ENCODE results near the gene SORCS3.

SORCS3 gene

GRCh38 chr10:104664205-104664604 lies 23.1 kb downstream of the SORCS3 start:
- no peak for DNase-seq (ENCODE audit: low read depth in 1 of 2, low spot score in 1 of 2)
- Histone ChIP-seq H3K4me3 (replicated peaks; ENCODE audit: insufficient read depth, low read length) (no peak overlapping the region), H3K27me3 (ENCODE audit: insufficient read depth, poor library complexity, severe bottlenecking) (peaks cover 2% of the 10 kb centered on the region)

GRCh38 chr10:104665174-104665573 lies 24.1 kb downstream of the SORCS3 start:
- no peak for DNase-seq (ENCODE audit: low read depth in 1 of 2, low spot score in 1 of 2)
- Histone ChIP-seq H3K27ac (replicated peaks) (no peak overlapping the region), H3K4me3 (replicated peaks; ENCODE audit: insufficient read depth, low read length) (no peak overlapping the region), H3K27me3 (ENCODE audit: insufficient read depth, poor library complexity, severe bottlenecking) (peaks cover 2% of the 10 kb centered on the region)
- TF ChIP-seq GABPA (IDR thresholded peaks at IDR 0.05; ENCODE audit: low read depth) (no peak), REST (IDR thresholded peaks at IDR 0.05; ENCODE audit: insufficient replicate concordance, low read depth) (no peak), SPI1 (IDR thresholded peaks at IDR 0.05; ENCODE audit: borderline replicate concordance, low read depth) (no peak)

More at GRCh38 chr10:104664205-104664604, 23.1 kb downstream of the SORCS3 start:
- TF ChIP-seq GABPA (IDR thresholded peaks at IDR 0.05; ENCODE audit: low read depth) (no peak), POLR2AphosphoS5 (IDR thresholded peaks at IDR 0.05; ENCODE audit: low read depth) (no peak), CTCF (IDR thresholded peaks at IDR 0.05; ENCODE audit: insufficient read depth, low read length) (no peak), SPI1 (IDR thresholded peaks at IDR 0.05; ENCODE audit: borderline replicate concordance, low read depth) (no peak), REST (IDR thresholded peaks at IDR 0.05; ENCODE audit: insufficient replicate concordance, low read depth) (no peak)
- no peak overlapping the region for H3K27ac ChIP-seq (replicated peaks)

GRCh38 chr10:104666106-104666505 lies 25.0 kb downstream of the SORCS3 start:
- Histone ChIP-seq H3K27me3 (ENCODE audit: insufficient read depth, poor library complexity, severe bottlenecking) (peaks cover 2% of the 10 kb centered on the region), H3K4me3 (replicated peaks; ENCODE audit: insufficient read depth, low read length) (no peak overlapping the region), H3K27ac (replicated peaks) (no peak overlapping the region)
- TF ChIP-seq POLR2AphosphoS5 (IDR thresholded peaks at IDR 0.05; ENCODE audit: low read depth), result no peak
- no peak for TF ChIP-seq CTCF (IDR thresholded peaks at IDR 0.05; ENCODE audit: insufficient read depth, low read length)
- TF ChIP-seq REST (IDR thresholded peaks at IDR 0.05; ENCODE audit: insufficient replicate concordance, low read depth), result no peak
- no peak for TF ChIP-seq GABPA (IDR thresholded peaks at IDR 0.05; ENCODE audit: low read depth)
- TF ChIP-seq SPI1 (IDR thresholded peaks at IDR 0.05; ENCODE audit: borderline replicate concordance, low read depth), result no peak
- DNase-seq (ENCODE audit: low read depth in 1 of 2, low spot score in 1 of 2), result no peak

All from HL-60 (cell line).